GM18519 (cell line): ENCODE data around the gene IGF1R.
A peak's percentile ranks its signal among the peaks of the same experiment; 100 is the strongest.
"Not testable (repeated sequence)": the region's sequence is repeated elsewhere in the genome, so short reads cannot be mapped to it uniquely, and the experiment has no call there.

ENCODE experiments used
- ATAC-seq: cut with Tn5 transposase; IDR thresholded peaks from one replicate; pipeline ENCODE4 v1.9.1; 2021; ENCODE audit warnings: mild to moderate bottlenecking, moderate library complexity; ENCODE audit not compliant: unreplicated experiment, low FRiP score

Gene IGF1R

DNA sequence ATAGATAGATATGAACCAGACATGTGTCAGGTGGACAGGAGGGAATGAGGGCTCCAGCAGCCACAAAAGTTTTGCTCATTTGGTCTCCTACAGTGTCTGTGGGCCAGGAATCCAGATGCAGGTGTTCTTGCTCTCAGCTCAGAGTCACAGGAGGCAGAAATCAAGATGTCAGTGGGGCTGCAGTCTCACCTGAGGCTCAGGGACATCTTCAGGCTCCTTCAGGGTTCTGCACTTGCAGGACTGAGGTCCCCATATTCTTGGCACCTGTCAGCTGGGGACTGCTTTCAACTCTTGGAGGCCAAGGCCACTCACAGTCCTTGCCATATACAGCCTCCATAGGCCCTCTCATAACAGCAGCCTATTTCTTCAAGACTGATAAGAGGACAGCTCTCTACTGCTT is 301.9 kb downstream of the IGF1R start:
- ATAC-seq, result no peak

DNA sequence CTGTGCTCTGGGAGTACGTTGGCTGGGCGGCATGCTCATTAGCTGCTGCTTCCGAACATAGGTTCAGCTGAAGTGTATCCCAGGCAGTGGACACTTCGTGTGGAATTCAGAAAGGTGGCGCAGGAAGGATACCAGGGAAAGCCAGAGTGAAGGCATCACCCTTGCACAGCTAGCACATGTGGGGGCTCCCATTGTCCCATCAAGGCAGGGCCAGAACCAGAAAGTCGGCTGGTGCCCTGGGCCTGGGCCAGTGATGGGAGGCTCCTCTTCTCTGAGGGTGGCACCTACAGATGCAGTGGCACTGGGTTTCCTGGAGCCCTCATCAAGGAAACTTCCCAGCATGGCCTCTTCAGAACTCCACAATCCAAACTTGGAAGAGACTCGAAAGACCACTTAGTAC is 302.7 kb downstream of the IGF1R start:
- no peak for ATAC-seq

DNA sequence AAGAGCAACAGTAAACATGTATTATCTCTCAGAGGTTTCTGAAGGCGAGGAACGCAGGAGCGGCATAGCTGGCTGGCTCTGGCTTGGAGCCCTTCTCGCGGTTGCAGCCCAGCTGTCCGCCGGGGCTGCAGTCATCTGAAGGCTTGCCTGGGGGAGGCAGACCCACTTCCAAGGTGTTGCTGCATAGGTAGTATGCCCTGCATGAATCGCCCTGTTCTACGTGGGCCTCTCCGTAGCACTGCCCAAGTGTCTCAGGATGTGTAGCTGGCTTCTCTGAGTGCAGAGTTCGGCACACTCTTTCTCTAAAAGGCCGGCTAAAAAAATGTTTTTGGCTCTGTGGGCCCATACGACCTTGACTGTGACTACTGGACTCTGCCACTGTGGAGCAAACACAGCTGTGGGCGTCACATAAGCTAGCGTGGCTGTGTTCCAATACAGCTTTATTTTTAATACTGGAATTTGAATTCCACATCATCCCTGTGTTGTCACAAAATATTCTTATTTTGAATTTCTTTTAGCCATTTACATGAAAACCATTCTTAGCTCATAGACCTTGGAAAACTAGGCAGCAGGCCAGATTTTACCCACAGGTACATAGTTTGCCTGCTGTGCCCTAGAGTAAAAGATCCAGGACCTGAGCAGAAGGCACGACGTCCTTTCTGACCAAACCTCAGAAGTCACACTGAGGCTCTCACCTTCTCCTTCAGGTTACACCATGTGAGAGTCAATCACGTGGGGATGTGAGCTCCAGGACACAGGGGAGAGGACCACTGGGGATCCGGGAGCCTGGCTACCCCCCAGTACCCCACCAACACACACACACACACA is 303.4 kb downstream of the IGF1R start:
- ATAC-seq, result no peak

DNA sequence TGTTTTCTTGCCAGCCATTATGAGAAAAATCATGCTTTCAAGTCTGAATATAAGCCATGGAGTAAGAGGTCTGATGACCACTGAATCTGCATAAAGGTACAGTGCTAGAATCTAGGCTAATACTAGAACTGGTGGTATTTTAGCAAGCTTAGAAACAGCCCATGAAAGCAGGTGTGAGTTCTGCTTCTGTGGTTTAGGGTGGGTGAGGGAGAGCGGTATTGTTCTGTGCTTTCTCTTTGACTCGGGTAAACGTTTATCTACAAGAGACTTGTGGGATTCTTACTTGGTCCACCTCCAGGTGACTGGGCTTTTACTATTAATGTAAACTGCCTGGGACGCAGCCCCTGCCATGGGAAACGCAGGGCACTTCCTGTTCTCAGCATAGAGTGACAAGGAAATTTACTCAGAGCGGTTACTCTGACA is 304.1 kb downstream of the IGF1R start:
- peak; percentile 94 for ATAC-seq

DNA sequence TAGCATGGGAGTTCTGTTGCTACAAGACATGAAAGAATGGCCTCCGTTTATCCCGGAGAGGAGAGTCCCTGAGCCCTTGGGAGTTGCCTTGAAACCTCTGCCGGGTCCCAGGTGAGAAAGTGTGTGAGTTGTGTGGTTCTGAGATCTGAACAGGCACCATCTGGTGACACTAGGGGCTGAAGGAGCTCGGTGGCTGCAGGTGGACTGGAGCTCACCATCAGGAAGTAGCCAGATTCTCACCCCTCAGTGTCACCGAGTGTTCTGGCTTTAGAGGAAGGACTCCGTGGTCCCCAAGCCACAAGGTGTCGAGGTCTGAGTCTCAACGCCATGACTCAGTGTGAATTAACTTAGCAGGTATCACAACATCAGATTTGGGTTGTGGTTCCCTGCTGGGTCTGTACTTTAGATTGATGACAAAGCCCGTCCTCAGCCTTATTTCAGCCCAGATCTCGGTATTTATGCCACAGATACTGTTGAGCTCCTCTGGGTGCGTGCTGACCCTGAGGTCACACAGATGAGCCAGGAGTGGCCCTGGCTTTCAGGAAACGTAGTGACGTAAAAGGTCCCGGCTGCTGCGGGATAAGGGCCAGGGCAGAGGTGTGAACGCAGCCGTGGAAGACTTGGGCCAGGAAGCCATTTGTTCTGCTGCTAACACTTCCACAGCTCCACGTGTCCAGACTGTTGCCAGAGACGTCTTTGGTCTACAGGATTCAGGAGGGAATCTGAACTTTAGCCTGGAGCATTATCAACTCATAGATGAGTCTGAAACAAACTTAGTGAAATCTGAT is 304.9 kb downstream of the IGF1R start:
- no peak for ATAC-seq

DNA sequence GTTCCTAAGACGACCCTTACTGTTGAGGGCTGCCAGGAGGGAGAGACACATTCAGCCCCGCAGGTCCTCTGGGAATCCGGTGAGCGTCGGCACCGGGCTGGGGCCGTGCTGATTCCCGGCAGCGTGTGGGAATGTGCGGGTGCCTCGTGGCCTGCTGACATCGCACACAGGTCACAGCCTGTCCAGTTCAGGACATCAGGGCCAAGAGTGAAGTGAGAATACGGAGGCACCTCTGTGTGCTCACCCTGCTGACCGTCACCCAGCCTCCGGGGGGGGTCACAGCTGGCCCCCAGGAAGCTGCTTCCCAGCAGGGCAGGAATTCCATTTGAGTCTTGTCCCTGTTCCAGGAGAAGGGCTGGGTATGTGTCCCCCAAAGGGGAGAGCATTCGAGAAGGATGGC is 305.6 kb downstream of the IGF1R start:
- ATAC-seq, result no peak

DNA sequence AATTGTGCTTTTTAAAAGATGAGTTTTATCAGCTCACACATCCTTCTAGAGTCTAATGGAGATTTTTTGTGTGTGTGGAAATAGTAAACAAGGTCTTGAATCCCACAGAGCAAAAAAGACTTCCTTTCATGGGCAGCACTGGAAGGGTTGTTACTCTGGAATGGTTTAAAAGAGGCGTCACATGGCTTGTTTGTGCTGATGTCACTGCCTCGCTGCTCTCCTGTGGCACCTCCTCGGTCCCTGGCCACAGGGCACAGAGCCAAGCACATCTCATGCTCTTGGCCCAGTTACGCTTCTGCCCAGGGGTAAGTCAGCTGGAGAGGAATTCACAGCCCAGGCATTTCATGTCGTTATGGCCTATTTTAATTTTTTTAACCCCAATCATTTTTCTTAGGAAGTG is 306.1 kb downstream of the IGF1R start:
- no peak for ATAC-seq

DNA sequence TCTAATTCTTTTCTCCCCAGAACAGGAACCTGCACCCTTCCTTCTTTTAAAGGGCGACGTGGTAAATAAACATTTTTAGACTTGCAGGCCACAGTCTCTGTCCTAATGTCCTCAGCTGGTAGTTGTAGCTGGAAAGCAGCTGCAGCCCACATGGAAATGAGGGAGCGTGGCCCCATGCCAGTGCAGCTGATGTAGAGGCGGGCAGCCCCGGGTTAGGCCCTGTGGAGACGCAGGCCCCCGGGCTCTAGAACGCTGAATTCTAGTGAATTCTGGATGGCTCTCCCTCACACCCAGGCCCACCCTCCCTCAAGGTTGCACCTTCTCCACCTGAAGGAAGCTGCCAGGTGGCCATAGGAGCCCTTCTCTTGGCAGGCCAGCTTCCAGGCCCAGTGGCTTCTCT is 307.0 kb downstream of the IGF1R start:
- no peak for ATAC-seq

DNA sequence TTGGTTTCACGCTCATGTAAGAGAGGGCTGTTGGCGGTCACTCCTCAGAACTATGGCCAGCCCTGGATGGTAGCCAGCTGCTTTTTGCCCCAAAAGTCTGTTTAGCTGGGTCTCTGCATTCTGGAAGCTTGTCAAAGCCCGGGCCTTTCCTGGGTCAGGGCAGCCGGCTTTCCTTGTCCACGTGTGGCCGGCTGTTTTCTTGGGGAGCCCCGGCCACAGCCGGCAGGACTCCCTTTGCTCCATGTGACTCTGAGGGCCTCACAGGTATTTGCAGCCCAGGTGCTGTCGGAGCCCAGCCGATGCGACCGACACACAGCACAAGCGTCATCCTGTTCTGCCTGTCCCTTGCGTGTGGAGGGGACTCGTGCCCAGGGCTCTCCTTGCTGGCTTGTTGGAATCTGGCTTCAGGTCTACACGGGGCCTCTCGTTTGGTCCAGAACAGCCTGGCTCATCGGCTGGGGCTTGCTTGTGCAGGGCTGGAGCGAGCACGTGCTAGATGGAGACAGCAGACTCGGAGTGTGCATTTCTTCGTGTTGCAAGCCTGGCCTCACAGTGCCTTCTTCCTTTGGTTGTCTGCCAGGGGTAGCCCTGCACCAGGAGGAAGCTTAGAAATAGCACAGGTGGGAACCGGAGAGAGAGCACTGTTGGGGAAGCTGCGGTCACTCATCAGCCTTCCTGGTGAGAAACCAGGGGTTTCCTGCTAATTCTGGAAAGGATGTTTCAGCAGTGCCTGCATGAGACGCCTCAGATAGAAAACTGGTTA is 307.8 kb downstream of the IGF1R start:
- ATAC-seq, result no peak

DNA sequence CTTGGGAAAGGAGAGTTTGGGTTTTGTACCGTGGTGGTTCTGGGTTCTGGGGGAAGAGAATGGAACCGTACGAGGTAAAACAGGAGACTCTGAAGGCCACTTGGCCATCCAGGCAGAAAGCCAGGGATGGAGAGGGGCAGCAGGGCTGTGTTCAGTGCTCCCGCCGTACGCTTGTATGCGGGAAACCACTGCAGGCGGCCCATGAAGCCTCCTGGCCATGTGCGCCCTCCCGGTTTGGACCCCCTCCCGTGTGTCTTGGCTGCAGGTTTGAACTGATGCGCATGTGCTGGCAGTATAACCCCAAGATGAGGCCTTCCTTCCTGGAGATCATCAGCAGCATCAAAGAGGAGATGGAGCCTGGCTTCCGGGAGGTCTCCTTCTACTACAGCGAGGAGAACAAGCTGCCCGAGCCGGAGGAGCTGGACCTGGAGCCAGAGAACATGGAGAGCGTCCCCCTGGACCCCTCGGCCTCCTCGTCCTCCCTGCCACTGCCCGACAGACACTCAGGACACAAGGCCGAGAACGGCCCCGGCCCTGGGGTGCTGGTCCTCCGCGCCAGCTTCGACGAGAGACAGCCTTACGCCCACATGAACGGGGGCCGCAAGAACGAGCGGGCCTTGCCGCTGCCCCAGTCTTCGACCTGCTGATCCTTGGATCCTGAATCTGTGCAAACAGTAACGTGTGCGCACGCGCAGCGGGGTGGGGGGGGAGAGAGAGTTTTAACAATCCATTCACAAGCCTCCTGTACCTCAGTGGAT is 308.6 kb downstream of the IGF1R start:
- no peak for ATAC-seq

DNA sequence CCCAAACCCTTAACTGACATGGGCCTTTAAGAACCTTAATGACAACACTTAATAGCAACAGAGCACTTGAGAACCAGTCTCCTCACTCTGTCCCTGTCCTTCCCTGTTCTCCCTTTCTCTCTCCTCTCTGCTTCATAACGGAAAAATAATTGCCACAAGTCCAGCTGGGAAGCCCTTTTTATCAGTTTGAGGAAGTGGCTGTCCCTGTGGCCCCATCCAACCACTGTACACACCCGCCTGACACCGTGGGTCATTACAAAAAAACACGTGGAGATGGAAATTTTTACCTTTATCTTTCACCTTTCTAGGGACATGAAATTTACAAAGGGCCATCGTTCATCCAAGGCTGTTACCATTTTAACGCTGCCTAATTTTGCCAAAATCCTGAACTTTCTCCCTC is 309.3 kb downstream of the IGF1R start:
- no peak for ATAC-seq

DNA sequence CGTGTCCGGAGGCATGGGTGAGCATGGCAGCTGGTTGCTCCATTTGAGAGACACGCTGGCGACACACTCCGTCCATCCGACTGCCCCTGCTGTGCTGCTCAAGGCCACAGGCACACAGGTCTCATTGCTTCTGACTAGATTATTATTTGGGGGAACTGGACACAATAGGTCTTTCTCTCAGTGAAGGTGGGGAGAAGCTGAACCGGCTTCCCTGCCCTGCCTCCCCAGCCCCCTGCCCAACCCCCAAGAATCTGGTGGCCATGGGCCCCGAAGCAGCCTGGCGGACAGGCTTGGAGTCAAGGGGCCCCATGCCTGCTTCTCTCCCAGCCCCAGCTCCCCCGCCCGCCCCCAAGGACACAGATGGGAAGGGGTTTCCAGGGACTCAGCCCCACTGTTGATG is 309.7 kb downstream of the IGF1R start:
- ATAC-seq, result no peak

DNA sequence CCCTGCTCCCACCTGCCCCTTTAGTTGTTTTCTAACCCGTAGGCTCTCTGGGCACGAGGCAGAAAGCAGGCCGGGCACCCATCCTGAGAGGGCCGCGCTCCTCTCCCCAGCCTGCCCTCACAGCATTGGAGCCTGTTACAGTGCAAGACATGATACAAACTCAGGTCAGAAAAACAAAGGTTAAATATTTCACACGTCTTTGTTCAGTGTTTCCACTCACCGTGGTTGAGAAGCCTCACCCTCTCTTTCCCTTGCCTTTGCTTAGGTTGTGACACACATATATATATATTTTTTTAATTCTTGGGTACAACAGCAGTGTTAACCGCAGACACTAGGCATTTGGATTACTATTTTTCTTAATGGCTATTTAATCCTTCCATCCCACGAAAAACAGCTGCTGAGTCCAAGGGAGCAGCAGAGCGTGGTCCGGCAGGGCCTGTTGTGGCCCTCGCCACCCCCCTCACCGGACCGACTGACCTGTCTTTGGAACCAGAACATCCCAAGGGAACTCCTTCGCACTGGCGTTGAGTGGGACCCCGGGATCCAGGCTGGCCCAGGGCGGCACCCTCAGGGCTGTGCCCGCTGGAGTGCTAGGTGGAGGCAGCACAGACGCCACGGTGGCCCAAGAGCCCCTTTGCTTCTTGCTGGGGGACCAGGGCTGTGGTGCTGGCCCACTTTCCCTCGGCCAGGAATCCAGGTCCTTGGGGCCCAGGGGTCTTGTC is 310.7 kb downstream of the IGF1R start:
- ATAC-seq, result no peak

DNA sequence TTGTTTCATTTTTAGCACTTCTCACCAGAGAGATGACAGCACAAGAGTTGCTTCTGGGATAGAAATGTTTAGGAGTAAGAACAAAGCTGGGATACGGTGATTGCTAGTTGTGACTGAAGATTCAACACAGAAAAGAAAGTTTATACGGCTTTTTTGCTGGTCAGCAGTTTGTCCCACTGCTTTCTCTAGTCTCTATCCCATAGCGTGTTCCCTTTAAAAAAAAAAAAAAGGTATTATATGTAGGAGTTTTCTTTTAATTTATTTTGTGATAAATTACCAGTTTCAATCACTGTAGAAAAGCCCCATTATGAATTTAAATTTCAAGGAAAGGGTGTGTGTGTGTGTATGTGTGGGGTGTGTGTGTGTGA is 311.3 kb downstream of the IGF1R start:
- no peak for ATAC-seq

DNA sequence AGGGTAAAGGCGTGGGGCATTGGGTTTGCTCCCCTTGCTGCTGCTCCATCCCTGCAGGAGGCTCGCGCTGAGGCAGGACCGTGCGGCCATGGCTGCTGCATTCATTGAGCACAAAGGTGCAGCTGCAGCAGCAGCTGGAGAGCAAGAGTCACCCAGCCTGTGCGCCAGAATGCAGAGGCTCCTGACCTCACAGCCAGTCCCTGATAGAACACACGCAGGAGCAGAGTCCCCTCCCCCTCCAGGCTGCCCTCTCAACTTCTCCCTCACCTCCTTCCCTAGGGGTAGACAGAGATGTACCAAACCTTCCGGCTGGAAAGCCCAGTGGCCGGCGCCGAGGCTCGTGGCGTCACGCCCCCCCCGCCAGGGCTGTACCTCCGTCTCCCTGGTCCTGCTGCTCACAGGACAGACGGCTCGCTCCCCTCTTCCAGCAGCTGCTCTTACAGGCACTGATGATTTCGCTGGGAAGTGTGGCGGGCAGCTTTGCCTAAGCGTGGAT is 312.3 kb downstream of the IGF1R start:
- ATAC-seq, result no peak

DNA sequence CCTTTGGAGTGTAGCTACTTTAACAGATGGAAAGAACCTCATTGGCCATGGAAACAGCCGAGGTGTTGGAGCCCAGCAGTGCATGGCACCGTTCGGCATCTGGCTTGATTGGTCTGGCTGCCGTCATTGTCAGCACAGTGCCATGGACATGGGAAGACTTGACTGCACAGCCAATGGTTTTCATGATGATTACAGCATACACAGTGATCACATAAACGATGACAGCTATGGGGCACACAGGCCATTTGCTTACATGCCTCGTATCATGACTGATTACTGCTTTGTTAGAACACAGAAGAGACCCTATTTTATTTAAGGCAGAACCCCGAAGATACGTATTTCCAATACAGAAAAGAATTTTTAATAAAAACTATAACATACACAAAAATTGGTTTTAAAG is 315.1 kb downstream of the IGF1R start:
- ATAC-seq, result no peak

DNA sequence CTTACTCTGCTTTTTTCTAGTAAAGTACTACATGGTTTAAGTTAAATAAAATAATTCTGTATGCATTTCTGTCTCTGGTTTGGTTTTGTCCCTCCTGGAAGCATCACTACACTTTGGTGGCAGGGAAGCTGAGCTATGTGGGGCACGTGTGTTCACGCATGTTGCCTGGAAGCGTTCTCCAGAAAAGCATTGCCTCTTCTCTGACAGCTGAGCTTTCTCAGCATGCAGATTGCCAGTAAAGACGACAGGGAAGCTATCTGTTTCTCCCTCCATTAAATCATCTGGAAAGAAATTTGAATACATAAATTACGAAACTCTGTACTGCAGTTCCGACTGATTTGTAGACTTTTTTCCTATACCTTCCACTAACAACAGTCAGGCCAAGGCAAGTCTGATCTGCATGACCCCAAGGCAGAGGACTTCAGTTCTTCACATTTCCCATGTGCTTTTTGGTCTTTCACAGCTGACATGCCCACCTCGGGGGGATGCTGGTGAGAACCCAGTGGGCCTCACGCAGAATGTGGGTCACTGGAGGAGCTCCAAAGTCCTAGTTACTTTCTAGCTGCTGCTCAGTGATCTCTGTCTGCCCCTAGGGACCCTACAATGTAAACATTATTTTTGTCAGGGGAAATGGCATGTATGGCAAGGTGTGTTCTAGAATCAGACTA is 316.3 kb downstream of the IGF1R start:
- ATAC-seq, result no peak

DNA sequence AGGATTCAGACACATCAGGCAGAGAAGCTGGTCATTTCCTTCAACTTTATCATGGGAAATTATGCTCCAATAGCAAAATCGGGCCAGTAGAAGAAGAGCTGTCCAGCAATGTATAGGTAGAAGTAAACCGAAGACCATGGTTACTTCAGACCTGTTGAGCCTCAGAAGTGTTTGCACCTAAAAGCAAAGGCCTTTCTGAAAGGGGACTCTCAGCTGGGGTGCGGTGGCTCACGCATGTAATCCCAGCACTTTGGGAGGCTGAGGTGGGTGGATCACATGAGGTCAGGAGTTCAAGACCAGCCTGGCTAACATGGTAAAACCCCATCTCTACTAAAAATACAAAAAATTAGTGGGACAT is 316.8 kb downstream of the IGF1R start:
- ATAC-seq, result not testable (repeated sequence)

DNA sequence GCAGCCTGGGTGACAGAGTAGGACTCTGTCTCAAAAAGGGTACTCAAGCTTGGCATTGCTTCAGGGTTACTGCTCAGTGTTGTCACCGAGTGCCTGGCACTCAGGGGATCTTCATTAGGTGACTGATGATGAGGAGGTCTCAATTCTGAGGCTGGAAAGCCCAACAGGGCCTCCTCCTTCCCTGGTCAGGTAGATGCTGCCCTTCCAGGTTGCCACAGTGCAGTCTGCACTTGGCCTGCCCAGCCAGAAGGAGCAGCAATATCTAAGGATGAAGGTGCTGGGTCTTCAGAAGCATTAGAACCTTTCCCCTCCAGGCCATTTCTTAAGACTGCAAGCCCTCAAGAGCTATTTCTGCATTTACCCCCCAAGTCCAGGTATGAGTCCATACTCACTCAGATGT is 317.3 kb downstream of the IGF1R start:
- ATAC-seq, result no peak
